Measurements from ENCODE around the gene ANKFN1. TPM values are rescaled to one million over a fixed set of nuclear protein-coding genes. Genes with fewer than 3 reads are reported as not detected.

The ANKFN1 gene
- total RNA-seq, 1 experiment from 2014 or later: not detected

DNA sequence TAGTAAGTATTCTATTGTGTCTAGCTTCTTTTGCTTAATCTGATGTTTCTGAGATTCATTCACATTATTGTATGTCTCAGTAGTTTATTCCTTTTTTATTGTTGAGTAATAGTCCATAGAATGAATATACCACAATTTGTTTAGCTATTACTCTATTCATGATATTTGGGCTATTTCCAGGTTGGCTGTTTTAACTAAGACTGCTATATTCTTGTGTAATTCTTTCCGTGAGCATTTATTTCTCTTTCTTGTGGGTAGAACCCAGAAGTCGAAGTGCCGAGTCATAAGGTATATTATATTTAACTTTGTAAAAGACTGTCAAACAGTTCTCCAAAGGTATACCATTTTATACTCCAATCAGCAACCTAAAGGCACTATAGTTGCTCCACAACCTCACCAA, 160.8 kb downstream of the ANKFN1 start:
- CTCF ChIA-PET: no interaction called here

DNA sequence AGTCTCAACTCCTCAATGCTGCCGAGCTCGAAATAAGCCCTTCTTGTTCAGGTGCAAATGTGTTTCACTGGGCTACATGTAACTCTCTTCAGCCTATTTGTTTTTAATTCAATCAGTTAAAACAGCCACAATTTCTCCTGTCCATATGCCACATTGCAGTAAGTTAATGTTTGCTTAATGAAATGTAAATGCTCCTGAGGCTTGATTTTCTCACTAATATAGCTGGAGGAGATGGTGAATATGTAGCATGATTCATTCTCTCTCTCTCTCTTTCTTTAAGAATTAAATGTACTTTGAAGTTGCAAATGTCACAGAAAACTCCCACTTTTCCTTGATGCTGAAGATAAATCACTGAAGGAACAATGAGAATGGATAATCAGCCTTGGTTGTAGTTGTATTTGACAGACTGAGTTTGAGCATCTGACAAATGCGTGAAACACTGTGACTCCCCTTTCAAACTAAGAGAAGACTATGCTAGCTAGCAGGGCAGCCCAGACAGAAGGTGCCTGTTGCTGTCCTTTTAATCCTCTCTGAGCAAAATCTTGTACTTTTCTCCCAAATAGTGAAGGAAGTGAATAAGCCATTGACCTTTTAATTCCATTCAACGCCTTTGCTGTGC, 161.8 kb downstream of the ANKFN1 start:
- Histone ChIP-seq H3K9me3 (ENCODE audit: low read depth, low read length, poor library complexity, severe bottlenecking) (no peaks in the 10 kb centered on the region), H3K27me3 (replicated peaks; ENCODE audit: insufficient read depth, low read depth, low read length, poor library complexity) (peaks cover 3% of the 10 kb centered on the region), H3K4me3 (ENCODE audit: low read depth, low read length, poor library complexity, severe bottlenecking) (no peak overlapping the region), H3K27ac (ENCODE audit: low read depth, low read length, poor library complexity, severe bottlenecking) (no peak overlapping the region), H3K36me3 (ENCODE audit: insufficient read depth, low read length, poor library complexity, severe bottlenecking) (no peaks in the 10 kb centered on the region), H3K4me1 (ENCODE audit: insufficient read depth, low read length, poor library complexity, severe bottlenecking) (no peaks in the 10 kb centered on the region)
- POLR2A ChIA-PET (ENCODE audit: low non-redundant PET): no interaction called here
- BruUV-seq (replicated peaks): no TSS peak
- intact Hi-C loops (cut with micrococcal nuclease; ENCODE audit: unreplicated experiment): loop anchor here (5.0 to 10.0 kb wide), 2 partner anchors 470 to 788 kb away; no protein-coding TSS in a partner anchor
- no peak for DNase-seq (ENCODE audit: low spot score)
- TF ChIP-seq EZH2 (IDR thresholded peaks at IDR 0.05; ENCODE audit: borderline replicate concordance, low read depth, low read length, poor library complexity, severe bottlenecking) (no peak), CTCF (conservative IDR thresholded peaks at IDR 0.05; ENCODE audit: low read depth, low read length) (no peak)
- CTCF ChIA-PET: no interaction called here

More for the DNA sequence above, 160.8 kb downstream of the ANKFN1 start:
- intact Hi-C loops (cut with micrococcal nuclease; ENCODE audit: unreplicated experiment): loop anchor here (10.0 kb wide), 1 partner anchor 469 kb away; no protein-coding TSS in a partner anchor
- no peaks in the 10 kb centered on the region for H3K36me3 ChIP-seq (ENCODE audit: insufficient read depth, low read length, poor library complexity, severe bottlenecking)
- no peak for DNase-seq (ENCODE audit: low spot score)
- no peaks in the 10 kb centered on the region for H3K4me1 ChIP-seq (ENCODE audit: insufficient read depth, low read length, poor library complexity, severe bottlenecking)
- H3K9me3 ChIP-seq (ENCODE audit: low read depth, low read length, poor library complexity, severe bottlenecking): no peaks in the 10 kb centered on the region
- TF ChIP-seq EZH2 (IDR thresholded peaks at IDR 0.05; ENCODE audit: borderline replicate concordance, low read depth, low read length, poor library complexity, severe bottlenecking) (no peak), CTCF (conservative IDR thresholded peaks at IDR 0.05; ENCODE audit: low read depth, low read length) (no peak)
- H3K4me3 ChIP-seq (ENCODE audit: low read depth, low read length, poor library complexity, severe bottlenecking): no peak overlapping the region
- H3K27me3 ChIP-seq (replicated peaks; ENCODE audit: insufficient read depth, low read depth, low read length, poor library complexity): no peaks in the 10 kb centered on the region
- no TSS peak for BruUV-seq (replicated peaks)
- no peak overlapping the region for H3K27ac ChIP-seq (ENCODE audit: low read depth, low read length, poor library complexity, severe bottlenecking)
- POLR2A ChIA-PET (ENCODE audit: low non-redundant PET): no interaction called here

DNA sequence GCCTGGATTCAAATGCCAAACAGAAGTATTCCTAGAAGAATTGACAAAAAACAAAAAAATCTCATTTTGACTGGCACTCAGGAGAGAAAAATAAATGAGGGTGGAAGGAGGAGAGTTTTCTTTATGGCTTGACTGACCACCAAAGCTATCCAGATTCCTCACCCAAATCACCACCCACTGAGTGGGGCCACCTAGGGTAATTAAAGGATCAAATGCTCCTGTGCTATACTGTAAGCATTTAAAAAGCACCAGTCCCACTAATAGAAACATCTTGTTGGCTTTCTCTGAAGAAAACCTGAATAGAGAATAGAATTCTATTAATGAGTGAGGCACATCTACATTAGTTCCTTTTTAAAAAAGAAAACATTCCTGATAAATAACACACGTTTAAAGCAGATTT, 163.3 kb downstream of the ANKFN1 start:
- Histone ChIP-seq H3K36me3 (ENCODE audit: insufficient read depth, low read length, poor library complexity, severe bottlenecking) (no peaks in the 10 kb centered on the region), H3K9me3 (ENCODE audit: low read depth, low read length, poor library complexity, severe bottlenecking) (no peaks in the 10 kb centered on the region), H3K27me3 (replicated peaks; ENCODE audit: insufficient read depth, low read depth, low read length, poor library complexity) (peaks cover 18% of the 10 kb centered on the region), H3K27ac (ENCODE audit: low read depth, low read length, poor library complexity, severe bottlenecking) (no peak overlapping the region), H3K4me1 (ENCODE audit: insufficient read depth, low read length, poor library complexity, severe bottlenecking) (no peaks in the 10 kb centered on the region), H3K4me3 (ENCODE audit: low read depth, low read length, poor library complexity, severe bottlenecking) (no peak overlapping the region)
- intact Hi-C loops (cut with micrococcal nuclease; ENCODE audit: unreplicated experiment): loop anchor here (5.0 to 10.0 kb wide), 2 partner anchors 472 to 789 kb away; no protein-coding TSS in a partner anchor
- no peak for DNase-seq (ENCODE audit: low spot score)
- ChIA-PET POLR2A (ENCODE audit: low non-redundant PET) (no interaction called here), CTCF (no interaction called here)
- no TSS peak for BruUV-seq (replicated peaks)
- TF ChIP-seq EZH2 (IDR thresholded peaks at IDR 0.05; ENCODE audit: borderline replicate concordance, low read depth, low read length, poor library complexity, severe bottlenecking) (no peak), CTCF (conservative IDR thresholded peaks at IDR 0.05; ENCODE audit: low read depth, low read length) (no peak)

Data from A673 (cell line).